SK-N-SH (cell line): Measurements from ENCODE around the gene GNAZ. TPM values are rescaled to one million over a fixed set of nuclear protein-coding genes. Genes with fewer than 3 reads are reported as not detected.

Source experiments
- CTCF ChIA-PET: fragments of 300-600, 350-600 bp; formaldehyde crosslinking; extraction: SDS; loops from one replicate; lab custom pipeline; 2021; lab: Yijun Ruan, JAX
- POLR2A ChIA-PET: fragments of 350-600 bp; sonication (Branson Sonifier 250); formaldehyde crosslinking; extraction: SDS; loops from one replicate; lab custom pipeline; 2020; ENCODE audit warnings: antibody characterized with exemption, inconsistent platforms; lab: Yijun Ruan, JAX
- DNase-seq: peaks from one replicate; pipeline ENCODE4 v3.0.0; 2012
- H2AFZ ChIP-seq: fragments of 200-600 bp; sonication (generic); 2 replicates; pipeline ENCODE4 v1.8.1; 2016; ENCODE audit warnings: antibody characterized with exemption, mild to moderate bottlenecking, low read depth
- H3F3A ChIP-seq: fragments of 200-600 bp; sonication (generic); replicated peaks from 2 replicates; pipeline ENCODE3; 2016; ENCODE audit warnings: antibody characterized with exemption, mild to moderate bottlenecking; ENCODE audit not compliant: insufficient read depth
- H3K27ac ChIP-seq, 2 experiments: fragments of 200-500 bp in 1 of 2; fragments of 200-600 bp in 1 of 2; sonication (Bioruptor generic) in 1 of 2; sonication (generic), shearing (Covaris generic) in 1 of 2; 2 replicates each; pipeline versions ENCODE4 v1.5.1 to v1.6.1; 2014 to 2016; ENCODE audit warnings: low read depth in 2 of 2, inconsistent platforms in 1 of 2, low read length in 1 of 2, mild to moderate bottlenecking in 1 of 2, mixed read lengths in 1 of 2
- H3K27me3 ChIP-seq: fragments of 200-600 bp; sonication (generic), shearing (Covaris generic); 2 replicates; pipeline ENCODE4 v1.6.1; 2016; ENCODE audit warnings: mixed run types; ENCODE audit not compliant: insufficient read depth
- H3K36me3 ChIP-seq, 2 experiments: fragments of 200-500 bp in 1 of 2; fragments of 200-600 bp in 1 of 2; sonication (Bioruptor generic) in 1 of 2; sonication (generic) in 1 of 2; replicated peaks in 1 of 2; 2 replicates each; pipeline versions ENCODE3 to v1.5.1; 2014 to 2016; ENCODE audit warnings: low read length in 1 of 2, mild to moderate bottlenecking in 1 of 2; ENCODE audit not compliant: insufficient read depth in 2 of 2, control insufficient read depth in 1 of 2
- H3K4me1 ChIP-seq, 2 experiments: fragments of 200-500 bp in 1 of 2; fragments of 200-600 bp in 1 of 2; sonication (Bioruptor generic) in 1 of 2; sonication (generic), shearing (Covaris generic) in 1 of 2; 2 replicates each; pipeline versions ENCODE4 v1.5.1 to v1.6.1; 2014 to 2016; ENCODE audit warnings: low read depth in 1 of 2, low read length in 1 of 2, mixed run types in 1 of 2; ENCODE audit not compliant: insufficient read depth in 2 of 2, control insufficient read depth in 1 of 2
- H3K4me2 ChIP-seq: fragments of 200-600 bp; sonication (generic), shearing (Covaris generic); 2 replicates; pipeline ENCODE4 v1.6.1; 2017; ENCODE audit warnings: mixed run types
- H3K4me3 ChIP-seq, 2 experiments: fragments of 200-500 bp in 1 of 2; fragments of 200-600 bp in 1 of 2; sonication (Bioruptor generic) in 1 of 2; sonication (generic), shearing (Covaris generic) in 1 of 2; 2 replicates each; pipeline versions ENCODE4 v1.5.1 to v1.8.1; 2014 to 2016; ENCODE audit warnings: low read depth in 2 of 2, inconsistent platforms in 1 of 2, low read length in 1 of 2, mild to moderate bottlenecking in 1 of 2, mixed read lengths in 1 of 2, moderate library complexity in 1 of 2
- H3K79me2 ChIP-seq: fragments of 200-600 bp; sonication (generic); 2 replicates; pipeline ENCODE4 v1.8.1; 2017; ENCODE audit warnings: mild to moderate bottlenecking; ENCODE audit not compliant: insufficient read depth
- H3K9ac ChIP-seq: fragments of 200-600 bp; sonication (generic); 2 replicates; pipeline ENCODE4 v1.6.1; 2017; ENCODE audit warnings: mixed run types
- H3K9me2 ChIP-seq: fragments of 200-600 bp; sonication (generic); 2 replicates; pipeline ENCODE4 v1.6.1; 2017; ENCODE audit warnings: mixed run types
- H3K9me3 ChIP-seq: fragments of 200-600 bp; sonication (generic); 2 replicates; pipeline ENCODE4 v1.6.1; 2017; ENCODE audit warnings: mixed run types, mild to moderate bottlenecking, moderate library complexity
- H4K20me1 ChIP-seq: fragments of 200-600 bp; sonication (generic); 2 replicates; pipeline ENCODE4 v1.6.1; 2017; ENCODE audit warnings: mild to moderate bottlenecking, mixed run types; ENCODE audit not compliant: insufficient read depth
- CHD2 ChIP-seq: fragments of 150-350 bp; IDR thresholded peaks from 2 replicates; pipeline ENCODE4 v1.6.1; 2018; ENCODE audit warnings: low read length; ENCODE audit not compliant: partially characterized antibody
- CTCF ChIP-seq: fragments of 200-600 bp; sonication (generic); IDR thresholded peaks from 2 replicates; pipeline ENCODE4 v1.6.1; 2017; ENCODE audit warnings: antibody characterized with exemption, mild to moderate bottlenecking, moderate library complexity
- EZH2phosphoT487 ChIP-seq: fragments of 200-600 bp; sonication (generic); IDR thresholded peaks from 2 replicates; pipeline ENCODE4 v1.6.1; 2017; ENCODE audit warnings: low read depth, mixed run types, mild to moderate bottlenecking, antibody characterized with exemption, moderate library complexity, borderline replicate concordance
- FOSL2 ChIP-seq: IDR thresholded peaks from 2 replicates; pipeline ENCODE4 v1.4.0; 2012; ENCODE audit warnings: low read depth, mild to moderate bottlenecking, moderate library complexity, borderline replicate concordance
- GATA2 ChIP-seq: sonication (generic); formaldehyde crosslinking; IDR thresholded peaks from 2 replicates; pipeline ENCODE4 v1.5.0; 2020; ENCODE audit warnings: mild to moderate bottlenecking, missing genetic modification reagents
- IRF3 ChIP-seq: fragments of 150-350 bp; IDR thresholded peaks from 2 replicates; pipeline ENCODE4 v1.6.1; 2016; ENCODE audit warnings: mild to moderate bottlenecking, low read depth, low read length
- MEF2A ChIP-seq: IDR thresholded peaks from 2 replicates; pipeline ENCODE4 v1.4.0; 2012; ENCODE audit warnings: low read depth, borderline replicate concordance
- NRF1 ChIP-seq: IDR thresholded peaks from 2 replicates; pipeline ENCODE4 v1.6.1; 2012; ENCODE audit warnings: low read depth, mild to moderate bottlenecking, low read length
- PBX3 ChIP-seq: IDR thresholded peaks from 2 replicates; pipeline ENCODE4; 2012
- RAD21 ChIP-seq: IDR thresholded peaks from 2 replicates; pipeline ENCODE4 v1.6.1; 2012; ENCODE audit warnings: mild to moderate bottlenecking, low read length
- RCOR1 ChIP-seq: fragments of 150-350 bp; IDR thresholded peaks from 2 replicates; pipeline ENCODE4 v1.6.1; 2017; ENCODE audit warnings: antibody characterized with exemption, low read length
- REST ChIP-seq: IDR thresholded peaks from 2 replicates; pipeline ENCODE4 v1.6.1; 2012; ENCODE audit warnings: mild to moderate bottlenecking, low read depth, low read length, moderate library complexity
- RFX5 ChIP-seq: IDR thresholded peaks from 2 replicates; pipeline ENCODE4 v1.6.1; 2012; ENCODE audit warnings: mild to moderate bottlenecking, improper control_type of control experiment, low read length
- RXRA ChIP-seq: IDR thresholded peaks from 2 replicates; pipeline ENCODE4 v1.4.0; 2012; ENCODE audit warnings: low read depth, mild to moderate bottlenecking, borderline replicate concordance
- SIN3A ChIP-seq: IDR thresholded peaks from 2 replicates; pipeline ENCODE4 v1.6.1; 2012; ENCODE audit warnings: low read depth, mild to moderate bottlenecking, low read length, moderate library complexity, borderline replicate concordance
- TAF1 ChIP-seq: IDR thresholded peaks from 2 replicates; pipeline ENCODE4 v1.6.1; 2012; ENCODE audit warnings: low read depth, mild to moderate bottlenecking, low read length, moderate library complexity, borderline replicate concordance
- TEAD4 ChIP-seq: IDR thresholded peaks from 2 replicates; pipeline ENCODE4 v1.4.0; 2012; ENCODE audit warnings: mild to moderate bottlenecking, borderline replicate concordance; ENCODE audit not compliant: insufficient read depth
- ZBTB33 ChIP-seq: IDR thresholded peaks from 2 replicates; pipeline ENCODE4 v1.4.0; 2012; ENCODE audit warnings: low read depth, borderline replicate concordance
- WGBS: methylation state at CpG from one replicate; pipeline ENCODE4 v1.1.6; 2017; ENCODE audit warnings: low lambda C conversion rate; 5-methylcytosine and 5-hydroxymethylcytosine counted together
- polyA plus RNA-seq, 3 experiments: library from polyadenylated mRNA; depleted of rRNA; stranded (reverse); fragments of >200 nt; gene quantifications; 2 replicates each; pipeline ENCODE4 v1.2.3, GENCODE V29; 2012

Gene GNAZ
- polyA plus RNA-seq, 1 of the 3 experiments (the other 2 are of a cell fraction): 6.5 TPM

GRCh38 chr22:23115369-23115768 lies 45.0 kb downstream of the GNAZ start:
- no peaks in the 10 kb centered on the region for H3K36me3 ChIP-seq
- H3K4me2 ChIP-seq: no peak overlapping the region
- no peak overlapping the region for H2AFZ ChIP-seq
- 71% methylated on average over 1 of the region's 7 CpGs for WGBS
- no peaks in the 10 kb centered on the region for H3K79me2 ChIP-seq
- ChIA-PET CTCF (interaction anchor here (1.2 to 4.0 kb wide), 2 partner anchors 91 to 156 kb away, joined by 3 to 47 read pairs; no protein-coding TSS in a partner anchor), POLR2A (no interaction called here)
- H3K9ac ChIP-seq: no peak overlapping the region
- no peak overlapping the region; a peak in 1 of 4 replicates for H3K27ac ChIP-seq
- H3K27me3 ChIP-seq: no peaks in the 10 kb centered on the region
- no peaks in the 10 kb centered on the region for H3F3A ChIP-seq
- H4K20me1 ChIP-seq: no peaks in the 10 kb centered on the region
- H3K9me3 ChIP-seq: no peaks in the 10 kb centered on the region
- H3K4me3 ChIP-seq: no peak overlapping the region
- TF ChIP-seq FOSL2: no peak
- no peak for TF ChIP-seq TAF1
- no peak for TF ChIP-seq IRF3
- TF ChIP-seq RCOR1: no peak
- TF ChIP-seq NRF1: no peak
- TF ChIP-seq REST: no peak
- TF ChIP-seq EZH2phosphoT487: no peak
- no peak for TF ChIP-seq CHD2
- TF ChIP-seq ZBTB33: no peak
- TF ChIP-seq SIN3A: no peak
- TF ChIP-seq CTCF: no peak
- no peak for TF ChIP-seq PBX3
- TF ChIP-seq RAD21: no peak
- TF ChIP-seq MEF2A: no peak
- TF ChIP-seq RXRA: no peak
- TF ChIP-seq GATA2: no peak
- no peak for TF ChIP-seq RFX5
- TF ChIP-seq TEAD4: no peak
- peaks cover 0 to 85% of the 10 kb centered on the region in 2 experiments; a peak in 1 of 4 replicates for H3K4me1 ChIP-seq
- no peaks in the 10 kb centered on the region for H3K9me2 ChIP-seq
- DNase-seq: no peak
